ENCODE results near the gene KLF13. TPM values are rescaled to one million over a fixed set of nuclear protein-coding genes. Genes with fewer than 3 reads are reported as not detected.

Gene KLF13
- polyA plus RNA-seq, 2 of the 4 experiments (the other 2 are of a cell fraction) = 53.5 TPM

GRCh38 chr15:31296646-31297574, 29.7 kb upstream of the KLF13 start (continued):
- TF ChIP-seq HES2 (IDR thresholded peaks at IDR 0.05) = peak; percentile 45; the same call in 1 of the 2 replicates
- TF ChIP-seq POLR2AphosphoS2 (conservative IDR thresholded peaks at IDR 0.05; ENCODE audit: low read length) = no peak
- TF ChIP-seq JUNB (IDR thresholded peaks at IDR 0.05) = peak; percentile 25; the same call in 1 of the 2 replicates
- no peak for TF ChIP-seq MAZ (IDR thresholded peaks at IDR 0.05; ENCODE audit: borderline replicate concordance, low read depth, low read length)
- TF ChIP-seq ZC3H11A (IDR thresholded peaks at IDR 0.05) = no peak
- TF ChIP-seq NPAS2 (CRISPR knock-in tag; IDR thresholded peaks at IDR 0.05; ENCODE audit: borderline replicate concordance) = no peak
- no peak for TF ChIP-seq FOXS1 (CRISPR knock-in tag; IDR thresholded peaks at IDR 0.05)
- peak; percentile 69; the same call in 1 of the 2 replicates for TF ChIP-seq ESRRA (IDR thresholded peaks at IDR 0.05; ENCODE audit: borderline replicate concordance, low read length)
- TF ChIP-seq TP53 (CRISPR knock-in tag; IDR thresholded peaks at IDR 0.05) = no peak
- no peak for TF ChIP-seq RNF2 (IDR thresholded peaks at IDR 0.05; ENCODE audit: borderline replicate concordance, low read depth)
- TF ChIP-seq SMC3 (IDR thresholded peaks at IDR 0.05) = peak; percentile 34; the same call in 1 of the 3 replicates
- 0 out of 2 replicates have a peak, but pooled peaks have one; percentile 66 for TF ChIP-seq MYC (IDR thresholded peaks at IDR 0.05; ENCODE audit: borderline replicate concordance, low read length)

GRCh38 chr15:31297575-31298456, 28.8 kb upstream of the KLF13 start:
- Histone ChIP-seq H3K4me3 (peak overlapping the region; percentile 3; the same call in 1 of the 3 replicates), H3K27ac (peak overlapping the region; percentile 71 to 88), H3K9me3 (no peaks in the 10 kb centered on the region), H3K4me1 (peaks cover 66% of the 10 kb centered on the region), H3K4me2 (peak overlapping the region; percentile 71)
- no peak for TF ChIP-seq RFX5 (IDR thresholded peaks at IDR 0.05)
- TF ChIP-seq FOSB (CRISPR knock-in tag; IDR thresholded peaks at IDR 0.05) = no peak
- TF ChIP-seq EP300 (IDR thresholded peaks at IDR 0.05) = no peak
- TF ChIP-seq HOXB13 (CRISPR knock-in tag; IDR thresholded peaks at IDR 0.05; ENCODE audit: low read depth) = no peak
- TF ChIP-seq MYC (IDR thresholded peaks at IDR 0.05; ENCODE audit: borderline replicate concordance, low read length) = no peak
- TF ChIP-seq CBX8 (IDR thresholded peaks at IDR 0.05) = no peak
- TF ChIP-seq POLR2A (IDR thresholded peaks at IDR 0.05; ENCODE audit: low read length) = no peak
- TF ChIP-seq ZSCAN20 (CRISPR knock-in tag; IDR thresholded peaks at IDR 0.05) = no peak
- no peak for TF ChIP-seq HDAC2 (IDR thresholded peaks at IDR 0.05)
- TF ChIP-seq HMGXB4 (CRISPR knock-in tag; IDR thresholded peaks at IDR 0.05; ENCODE audit: borderline replicate concordance) = no peak
- no peak for TF ChIP-seq PHF8 (IDR thresholded peaks at IDR 0.05; ENCODE audit: borderline replicate concordance, low read depth)
- no peak for TF ChIP-seq KDM1A (IDR thresholded peaks at IDR 0.05; ENCODE audit: low read depth)
- TF ChIP-seq NPAS2 (CRISPR knock-in tag; IDR thresholded peaks at IDR 0.05; ENCODE audit: borderline replicate concordance) = no peak
- TF ChIP-seq POLR2AphosphoS2 (conservative IDR thresholded peaks at IDR 0.05; ENCODE audit: low read length) = no peak
- TF ChIP-seq CBX2 (IDR thresholded peaks at IDR 0.05; ENCODE audit: borderline replicate concordance, low read depth) = no peak
- no peak for TF ChIP-seq MAX (IDR thresholded peaks at IDR 0.05)
- TF ChIP-seq CHD2 (IDR thresholded peaks at IDR 0.05; ENCODE audit: low read length, partially characterized antibody) = no peak
- TF ChIP-seq NR3C1 (IDR thresholded peaks at IDR 0.05) = no peak
- TF ChIP-seq TFCP2L1 (CRISPR knock-in tag; IDR thresholded peaks at IDR 0.05) = no peak
- no peak for FAIRE-seq
- ATAC-seq = peak in 1 of 2 experiments; percentile 10; a peak in 3 of 6 replicates
- 90% methylated on average over 14 of the region's 14 CpGs for WGBS (ENCODE audit: missing lambda C conversion rate)
- DNase-seq (ENCODE audit: low read depth in 1 of 2, low spot score in 1 of 2) = no peak
- POLR2A ChIA-PET = interaction anchor here (1.2 kb wide), 1 partner anchor 28 kb away, joined by 6 read pairs; the partner anchor contains the start of gene KLF13
- CTCF ChIA-PET = interaction anchor here (1.0 to 1.3 kb wide), 5 partner anchors 11 to 137 kb away, joined by 3 to 5 read pairs (median 4); no protein-coding TSS in a partner anchor

All from A549 (cell line).